Endothelial cell of hepatic sinusoid (primary cell): ENCODE results near the gene RALBP1.

Experiments
- in situ Hi-C: cut with HindIII; loops from 2 replicates; pipeline ENCODE4 v1.10.0; 2017; ENCODE audit warnings: low sequenced_read_pairs

The RALBP1 gene

GRCh38 chr18:9506046-9506792, 30.9 kb downstream of the RALBP1 start:
- in situ Hi-C loops, result no loop called here

- in situ Hi-C loops, result no loop called here
Measured at GRCh38 chr18:9507565-9508088, 32.3 kb downstream of the RALBP1 start.

- in situ Hi-C loops, result no loop called here
Measured at GRCh38 chr18:9508446-9509025, 33.2 kb downstream of the RALBP1 start.

- in situ Hi-C loops, result no loop called here
Measured at GRCh38 chr18:9513971-9514512, 38.7 kb downstream of the RALBP1 start.

GRCh38 chr18:9516437-9517064, 41.2 kb downstream of the RALBP1 start:
- in situ Hi-C loops, result no loop called here

GRCh38 chr18:9517869-9518268, 42.6 kb downstream of the RALBP1 start:
- in situ Hi-C loops, result no loop called here

GRCh38 chr18:9519399-9519798, 44.1 kb downstream of the RALBP1 start:
- in situ Hi-C loops, result no loop called here

- in situ Hi-C loops, result no loop called here
Measured at GRCh38 chr18:9520666-9521065, 45.4 kb downstream of the RALBP1 start.

GRCh38 chr18:9521770-9522169, 46.5 kb downstream of the RALBP1 start:
- in situ Hi-C loops, result no loop called here

GRCh38 chr18:9522952-9523351, 47.6 kb downstream of the RALBP1 start:
- in situ Hi-C loops, result no loop called here

- in situ Hi-C loops, result no loop called here
Measured at GRCh38 chr18:9526458-9526857, 51.1 kb downstream of the RALBP1 start.

- in situ Hi-C loops, result loop anchor here (5.0 kb wide), 1 partner anchor 53 kb away; the partner anchor contains the start of gene RALBP1
Measured at GRCh38 chr18:9530226-9531009, 55.1 kb downstream of the RALBP1 start.

GRCh38 chr18:9531791-9532410, 56.6 kb downstream of the RALBP1 start:
- in situ Hi-C loops, result loop anchor here (5.0 kb wide), 1 partner anchor 55 kb away; the partner anchor contains the start of gene RALBP1

GRCh38 chr18:9534844-9535243, 59.5 kb downstream of the RALBP1 start:
- in situ Hi-C loops, result loop anchor here (5.0 kb wide), 1 partner anchor 58 kb away; the partner anchor contains the start of gene RALBP1

- in situ Hi-C loops, result no loop called here
Measured at GRCh38 chr18:9535430-9535991, 60.2 kb downstream of the RALBP1 start.

GRCh38 chr18:9536354-9537152, 61.2 kb downstream of the RALBP1 start:
- in situ Hi-C loops, result no loop called here

- in situ Hi-C loops, result no loop called here
Measured at GRCh38 chr18:9537677-9538076, 62.4 kb downstream of the RALBP1 start.

- in situ Hi-C loops, result no loop called here
Measured at GRCh38 chr18:9539283-9539682, 64.0 kb downstream of the RALBP1 start.

- in situ Hi-C loops, result no loop called here
Measured at GRCh38 chr18:9539938-9540337, 64.6 kb downstream of the RALBP1 start.
